Stomach (tissue), 4 donors: ENCODE results near the gene SON.

Experiments used
- CTCF ChIP-seq, 7 experiments: fragments of 450-650 bp in 4 of 7; fragments of 200-600 bp in 3 of 7; sonication (generic) in 3 of 7; IDR thresholded peaks; one replicate each; pipeline ENCODE4 v1.5.1; 2016 to 2019; ENCODE audit warnings: antibody characterized with exemption in 7 of 7, control low read depth in 2 of 7, mild to moderate bottlenecking in 1 of 7
- POLR2AphosphoS5 ChIP-seq, 3 donors: sonication (generic); formaldehyde crosslinking; IDR thresholded peaks; one replicate each; pipeline ENCODE4 v1.6.1; 2016; ENCODE audit warnings: antibody characterized with exemption in 3 of 3

- no peak for TF ChIP-seq POLR2AphosphoS5 (IDR thresholded peaks at IDR 0.05)
- TF ChIP-seq CTCF (IDR thresholded peaks at IDR 0.05), result no peak
Measured at GRCh38 chr21:33551664-33552063, 8.8 kb downstream of the SON start.
